GM18517 (cell line): Measurements from ENCODE around the gene RPTOR.
"Not testable (repeated sequence)": the region's sequence is repeated elsewhere in the genome, so short reads cannot be mapped to it uniquely, and the experiment has no call there.

Source experiments
- ATAC-seq: cut with Tn5 transposase; IDR thresholded peaks from one replicate; pipeline ENCODE4 v1.9.1; 2021; ENCODE audit warnings: mild to moderate bottlenecking, moderate library complexity; ENCODE audit not compliant: unreplicated experiment

Gene RPTOR, protein sequence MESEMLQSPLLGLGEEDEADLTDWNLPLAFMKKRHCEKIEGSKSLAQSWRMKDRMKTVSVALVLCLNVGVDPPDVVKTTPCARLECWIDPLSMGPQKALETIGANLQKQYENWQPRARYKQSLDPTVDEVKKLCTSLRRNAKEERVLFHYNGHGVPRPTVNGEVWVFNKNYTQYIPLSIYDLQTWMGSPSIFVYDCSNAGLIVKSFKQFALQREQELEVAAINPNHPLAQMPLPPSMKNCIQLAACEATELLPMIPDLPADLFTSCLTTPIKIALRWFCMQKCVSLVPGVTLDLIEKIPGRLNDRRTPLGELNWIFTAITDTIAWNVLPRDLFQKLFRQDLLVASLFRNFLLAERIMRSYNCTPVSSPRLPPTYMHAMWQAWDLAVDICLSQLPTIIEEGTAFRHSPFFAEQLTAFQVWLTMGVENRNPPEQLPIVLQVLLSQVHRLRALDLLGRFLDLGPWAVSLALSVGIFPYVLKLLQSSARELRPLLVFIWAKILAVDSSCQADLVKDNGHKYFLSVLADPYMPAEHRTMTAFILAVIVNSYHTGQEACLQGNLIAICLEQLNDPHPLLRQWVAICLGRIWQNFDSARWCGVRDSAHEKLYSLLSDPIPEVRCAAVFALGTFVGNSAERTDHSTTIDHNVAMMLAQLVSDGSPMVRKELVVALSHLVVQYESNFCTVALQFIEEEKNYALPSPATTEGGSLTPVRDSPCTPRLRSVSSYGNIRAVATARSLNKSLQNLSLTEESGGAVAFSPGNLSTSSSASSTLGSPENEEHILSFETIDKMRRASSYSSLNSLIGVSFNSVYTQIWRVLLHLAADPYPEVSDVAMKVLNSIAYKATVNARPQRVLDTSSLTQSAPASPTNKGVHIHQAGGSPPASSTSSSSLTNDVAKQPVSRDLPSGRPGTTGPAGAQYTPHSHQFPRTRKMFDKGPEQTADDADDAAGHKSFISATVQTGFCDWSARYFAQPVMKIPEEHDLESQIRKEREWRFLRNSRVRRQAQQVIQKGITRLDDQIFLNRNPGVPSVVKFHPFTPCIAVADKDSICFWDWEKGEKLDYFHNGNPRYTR (N-terminal part only)

DNA sequence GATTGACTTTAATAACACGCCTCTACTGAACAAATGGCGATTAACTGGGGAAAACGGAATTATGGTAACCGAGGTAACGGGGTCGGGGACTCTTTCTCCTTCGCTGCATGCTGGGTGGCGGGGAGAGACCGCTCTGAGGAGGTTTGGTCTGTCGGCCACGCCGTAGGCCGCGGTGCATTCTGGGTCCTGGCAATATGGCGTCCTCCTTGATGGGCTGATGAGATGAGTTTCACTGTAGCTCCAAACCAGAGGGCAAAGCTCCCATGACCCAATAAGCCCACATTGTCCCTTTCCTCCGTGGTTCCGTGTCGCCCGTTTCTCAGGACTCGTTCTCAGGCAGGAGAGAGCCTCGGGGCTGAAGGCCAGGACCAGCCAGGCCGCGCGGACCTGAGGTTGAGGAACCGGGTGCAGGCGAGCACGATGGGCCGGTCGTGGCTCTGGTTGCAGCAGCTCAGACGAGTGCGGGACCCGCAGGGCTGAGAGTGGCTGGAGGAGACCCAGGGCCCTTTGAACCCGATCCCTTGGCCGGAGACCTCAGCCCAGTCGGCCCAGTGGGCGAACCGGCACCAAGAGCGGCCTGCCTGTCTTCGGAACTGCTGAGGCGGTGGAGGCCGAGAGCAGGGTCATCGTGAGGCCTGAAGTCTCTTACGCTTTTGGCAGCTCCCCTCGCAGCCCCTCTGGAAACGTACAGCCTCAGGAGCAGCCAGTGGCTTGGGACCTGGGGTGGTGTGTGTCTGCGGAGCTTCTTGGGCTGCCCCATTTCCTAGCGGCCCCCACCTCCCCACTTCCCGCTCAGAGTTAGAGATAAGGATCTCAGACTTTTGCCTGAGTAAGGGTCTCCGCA, at the start of gene RPTOR:
RPTOR (plus strand) TSS at position 184 of the 844 bp plus-strand sequence. CDS start 792 bp downstream, outside the sequence.
- ATAC-seq = peak; percentile 73

DNA sequence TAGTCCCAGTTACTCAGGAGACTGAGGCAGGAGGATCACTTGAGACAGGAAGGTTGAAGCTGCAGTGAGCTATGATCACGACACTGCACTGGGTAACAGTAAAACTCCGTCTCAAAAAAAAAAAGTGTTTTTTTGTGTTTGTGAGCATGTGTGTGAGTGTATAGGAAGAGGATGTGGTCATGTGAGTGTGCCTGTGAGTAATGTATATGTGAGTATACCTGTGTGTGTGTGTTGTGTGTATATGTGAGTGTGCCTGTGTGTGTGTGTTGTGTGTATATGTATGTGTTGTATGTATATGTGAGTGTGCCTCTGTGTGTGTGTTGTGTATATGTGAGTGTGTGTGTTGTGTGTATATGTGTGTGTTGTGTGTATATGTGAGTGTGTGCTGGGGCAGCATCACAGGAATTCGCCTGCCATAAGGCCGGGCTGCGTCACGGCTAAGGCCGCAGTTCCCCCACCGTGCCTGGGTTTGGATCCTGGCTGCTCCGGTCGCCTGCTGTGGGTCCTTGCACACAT, 46.9 kb upstream of the RPTOR start:
- ATAC-seq = no peak

DNA sequence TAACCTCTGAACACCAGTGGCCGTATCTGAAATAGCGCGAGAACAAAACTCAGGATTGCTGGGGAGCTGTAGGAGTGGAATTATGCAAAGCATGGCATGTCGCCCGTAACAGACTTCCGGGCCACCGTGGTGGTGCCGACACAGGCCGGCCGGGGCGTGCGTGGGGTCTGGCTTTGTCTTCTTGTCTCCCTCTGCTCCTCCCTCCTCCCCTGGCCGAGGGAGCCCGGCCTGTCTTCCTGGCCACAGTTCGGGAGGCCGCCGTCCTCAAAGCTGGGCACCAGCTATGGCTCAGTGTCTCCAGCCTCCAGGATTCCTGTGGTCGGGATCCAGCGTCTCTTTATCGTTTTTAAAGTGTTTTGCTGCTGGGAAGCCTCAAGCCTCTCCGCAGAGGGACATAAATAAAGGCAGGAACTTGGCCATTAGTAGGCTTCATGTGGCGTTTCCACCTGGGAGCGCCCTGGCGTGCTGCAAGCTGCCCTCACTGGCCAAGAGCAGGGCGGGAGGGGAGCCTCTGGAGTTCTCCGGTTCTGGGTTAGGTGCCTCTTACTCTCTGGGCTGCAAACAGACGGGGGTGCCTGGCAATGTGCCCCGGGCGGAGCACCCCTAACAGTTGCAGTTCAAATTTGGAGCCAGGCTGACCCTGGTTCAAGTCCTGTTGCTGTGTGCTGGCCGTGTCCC, 46.3 kb upstream of the RPTOR start:
- no peak for ATAC-seq

DNA sequence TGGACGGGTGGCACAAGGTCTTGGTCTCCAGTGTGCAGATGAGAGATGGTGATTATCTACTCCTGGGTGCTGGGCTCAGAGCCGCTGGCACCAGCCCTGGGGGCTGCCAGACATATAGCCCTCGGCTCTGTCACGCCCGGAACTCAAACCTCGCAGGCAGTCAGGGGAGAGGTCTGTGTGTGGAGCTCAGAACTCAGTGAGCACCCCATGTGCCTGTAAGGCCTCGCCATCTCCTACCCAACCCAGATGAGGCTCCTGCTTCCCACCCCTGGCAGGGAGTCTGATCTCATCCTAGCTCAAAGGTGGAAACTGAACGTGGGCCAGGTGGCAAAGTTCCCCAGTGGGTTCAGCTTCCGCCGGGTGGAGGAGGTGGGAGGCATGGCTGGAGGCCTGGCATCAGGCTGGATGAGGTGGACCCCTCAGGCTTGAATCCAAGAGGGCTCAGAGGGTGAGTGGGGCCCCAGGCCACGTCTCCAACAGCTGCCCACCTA, 45.7 kb upstream of the RPTOR start:
- no peak for ATAC-seq

DNA sequence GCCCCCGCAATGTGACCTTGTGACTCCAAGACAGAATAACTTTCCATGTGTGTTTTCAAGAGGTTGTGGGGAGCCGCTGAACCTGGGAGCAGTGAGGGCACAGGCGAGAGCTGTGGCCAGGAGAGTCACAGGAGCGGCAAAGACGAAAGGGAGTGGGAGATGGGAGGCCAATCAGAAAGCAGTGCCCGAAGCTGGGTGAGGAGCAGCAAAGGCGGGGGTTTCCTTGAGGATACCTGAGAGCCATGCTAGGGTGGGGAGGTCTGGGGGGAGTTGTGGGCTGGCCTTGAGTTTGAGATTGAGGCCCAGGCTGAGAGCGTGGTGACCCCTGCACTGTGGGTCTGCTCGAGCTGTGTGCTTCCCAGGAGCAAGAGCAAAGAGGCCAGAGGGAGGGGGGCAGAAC, 45.1 kb upstream of the RPTOR start:
- ATAC-seq = no peak

DNA sequence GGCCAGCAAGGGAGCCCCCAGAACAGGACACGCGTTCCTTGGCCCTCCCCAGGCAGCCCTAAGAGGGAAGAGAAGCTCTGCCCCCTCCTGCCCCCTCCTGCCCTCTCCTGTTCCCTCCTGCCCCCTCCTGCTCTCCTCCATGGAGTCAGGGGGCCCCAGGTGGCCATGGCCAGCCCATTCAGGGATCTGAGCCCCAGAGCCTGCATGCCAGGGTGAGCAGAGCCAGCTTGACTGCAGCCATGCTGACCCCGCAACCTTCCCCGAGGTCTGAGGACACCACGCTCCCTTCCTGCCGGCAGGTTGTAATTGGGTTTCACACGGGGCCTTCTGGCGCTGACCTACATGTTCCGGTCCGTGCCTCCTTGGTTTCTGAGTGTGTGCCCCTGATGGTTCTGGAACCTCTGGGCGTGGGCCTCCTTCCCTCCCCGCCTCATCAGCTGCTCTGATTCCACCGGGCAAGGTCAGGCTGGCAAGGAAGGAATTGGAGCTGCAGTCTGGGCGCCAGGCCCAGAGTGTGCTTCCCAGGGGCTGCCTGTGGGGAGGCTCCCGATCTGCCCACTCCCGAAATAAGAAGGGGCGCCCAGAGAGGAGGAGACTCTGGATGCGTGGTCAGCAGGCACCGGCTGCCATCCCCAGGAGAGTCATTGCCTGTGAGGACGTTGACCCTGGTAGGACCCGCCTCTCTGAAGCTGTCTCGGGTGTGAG, 44.5 kb upstream of the RPTOR start:
- ATAC-seq = no peak

DNA sequence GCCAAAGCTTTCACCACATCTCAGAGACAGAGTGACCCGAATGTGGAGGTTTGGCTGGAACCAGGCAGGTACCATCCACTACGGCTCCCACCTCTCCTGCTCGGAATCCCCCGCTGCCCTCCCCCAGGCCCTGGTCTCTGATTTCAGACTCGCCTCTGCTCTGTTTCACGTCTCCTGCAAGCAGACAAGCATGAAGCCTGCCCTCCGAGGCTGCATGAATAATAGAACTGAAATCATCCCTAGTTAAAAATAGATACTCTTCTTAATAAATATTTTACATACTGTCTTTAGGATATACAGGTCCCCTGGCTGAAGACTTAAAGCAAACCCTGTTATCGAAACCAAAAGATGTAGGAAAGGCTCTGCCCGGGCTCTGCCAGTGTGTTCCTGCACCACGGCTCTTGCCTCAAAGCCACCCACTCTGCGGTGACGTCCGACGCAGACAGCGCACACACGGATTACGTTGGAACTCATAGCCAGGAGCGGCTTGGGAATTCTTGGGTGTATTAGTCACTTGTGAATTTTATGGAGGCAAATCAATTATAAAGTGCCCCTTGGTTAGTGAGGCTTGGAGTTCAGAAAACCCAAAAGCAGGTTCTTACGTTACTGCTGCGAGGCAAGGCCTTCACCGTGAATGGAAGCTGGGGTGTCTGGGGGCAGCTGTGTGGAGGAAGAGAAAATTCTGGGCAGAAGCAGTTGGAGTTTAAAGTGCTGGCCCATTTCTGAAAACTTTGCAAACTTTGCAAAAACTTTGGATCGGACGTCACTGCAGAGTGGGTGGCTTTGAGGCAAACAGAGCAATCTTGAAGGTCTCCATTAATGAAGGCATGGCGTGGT, 42.7 kb upstream of the RPTOR start:
- ATAC-seq = no peak

DNA sequence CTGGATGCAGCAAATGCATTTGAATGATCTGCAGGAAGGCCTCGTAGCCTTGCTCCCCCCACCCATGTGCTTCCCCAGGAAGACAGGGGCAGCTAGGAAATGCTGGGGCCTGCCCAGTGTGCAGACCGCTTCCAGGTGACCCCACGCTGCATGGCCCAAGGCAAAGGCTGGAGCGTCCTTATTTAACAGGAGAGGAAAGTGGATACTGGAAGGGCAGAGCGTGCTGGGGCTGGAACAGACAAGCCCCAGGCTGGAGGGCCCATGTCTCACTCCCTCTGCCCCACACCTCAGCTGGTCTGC, 42.1 kb upstream of the RPTOR start:
- no peak for ATAC-seq

DNA sequence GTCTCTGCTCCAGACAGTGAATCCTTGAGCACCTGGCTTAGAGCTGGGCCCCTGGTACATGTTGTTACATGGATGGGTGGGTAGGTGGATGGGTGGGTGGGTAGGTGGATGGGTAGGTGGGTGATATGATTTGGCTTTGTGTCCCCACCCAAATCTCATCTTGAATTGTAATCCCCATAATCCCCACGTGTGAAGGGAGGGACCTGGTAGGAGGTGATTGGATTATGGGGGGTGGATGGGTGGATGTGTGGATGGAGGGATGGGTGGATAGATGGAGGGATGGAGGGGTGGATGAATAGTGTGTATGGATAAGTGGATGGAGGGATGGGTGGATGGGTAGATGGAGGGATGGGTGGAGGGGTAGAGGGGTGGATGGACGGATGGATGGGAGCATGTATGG, 41.6 kb upstream of the RPTOR start:
- no peak for ATAC-seq

DNA sequence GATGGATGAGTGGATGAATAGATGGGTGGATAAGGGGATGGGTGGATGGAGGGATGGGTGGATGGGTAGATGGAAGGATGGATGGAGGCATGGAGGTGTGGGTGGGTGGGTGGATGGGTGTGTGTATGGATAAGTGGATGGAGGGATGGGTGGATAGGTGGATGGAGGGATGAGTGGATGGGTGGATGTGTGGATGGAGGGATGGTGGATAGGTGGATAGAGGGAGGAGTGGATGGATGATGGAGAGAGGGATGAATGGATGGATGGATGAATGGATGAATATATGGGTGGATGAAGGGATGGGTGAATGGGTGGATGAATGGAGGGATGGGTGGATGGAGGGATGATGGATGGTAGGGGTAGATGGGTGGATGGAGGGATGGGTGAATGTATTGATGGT, 40.7 kb upstream of the RPTOR start:
- no peak for ATAC-seq

DNA sequence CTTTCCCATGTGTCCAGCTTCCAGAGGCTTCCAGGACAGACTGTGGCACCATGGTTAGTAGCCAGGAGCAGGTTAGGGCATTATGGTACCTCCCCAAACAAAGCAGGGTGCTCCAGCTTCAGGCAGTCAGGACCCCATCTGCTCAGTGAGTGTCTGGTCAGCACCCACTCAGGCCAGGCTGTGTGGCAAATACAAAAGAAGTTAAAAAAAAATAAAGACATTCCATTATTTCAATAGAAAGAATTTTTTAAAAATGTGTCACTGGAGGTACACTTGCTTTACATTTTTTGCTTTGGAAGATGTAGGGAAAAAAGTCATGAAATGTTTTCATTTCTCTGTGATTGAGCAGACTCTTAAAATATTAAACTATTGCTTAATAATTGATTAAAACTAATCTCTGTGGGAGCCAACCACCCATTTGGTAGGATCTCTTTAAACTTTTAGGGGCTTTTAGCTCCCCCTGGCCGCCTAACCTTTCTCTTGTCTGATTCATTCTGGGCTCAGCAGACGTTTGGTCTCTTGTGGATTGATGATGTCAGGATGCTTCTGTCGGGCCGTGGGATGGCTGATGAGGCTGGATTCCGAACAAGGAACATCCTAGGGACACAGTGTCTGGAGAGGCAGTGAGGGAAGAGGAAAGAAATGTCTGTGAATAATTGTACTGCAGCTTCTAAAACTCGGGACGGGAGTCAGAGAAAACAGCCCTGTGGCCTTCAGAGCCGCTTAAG, 39.8 kb upstream of the RPTOR start:
- no peak for ATAC-seq

DNA sequence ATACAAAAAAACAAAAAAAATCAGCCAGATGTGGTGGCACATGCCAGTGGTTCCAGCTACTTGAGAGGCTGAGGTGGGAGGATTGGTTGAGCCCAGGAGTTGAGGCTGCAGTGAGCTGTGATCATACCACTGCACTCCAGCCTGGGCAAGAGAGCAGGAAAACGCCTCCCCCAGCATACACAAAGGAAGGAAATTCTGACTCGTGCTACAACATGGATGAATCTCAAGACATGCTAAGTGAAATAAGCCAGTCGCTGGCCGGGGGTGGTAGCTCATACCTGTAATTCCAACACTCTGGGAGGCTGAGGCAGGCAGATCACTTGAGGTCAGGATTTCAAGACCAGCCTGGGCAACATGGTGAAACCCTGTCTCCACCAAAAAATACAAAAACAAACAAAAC, 37.5 kb upstream of the RPTOR start:
- not testable (repeated sequence) for ATAC-seq

DNA sequence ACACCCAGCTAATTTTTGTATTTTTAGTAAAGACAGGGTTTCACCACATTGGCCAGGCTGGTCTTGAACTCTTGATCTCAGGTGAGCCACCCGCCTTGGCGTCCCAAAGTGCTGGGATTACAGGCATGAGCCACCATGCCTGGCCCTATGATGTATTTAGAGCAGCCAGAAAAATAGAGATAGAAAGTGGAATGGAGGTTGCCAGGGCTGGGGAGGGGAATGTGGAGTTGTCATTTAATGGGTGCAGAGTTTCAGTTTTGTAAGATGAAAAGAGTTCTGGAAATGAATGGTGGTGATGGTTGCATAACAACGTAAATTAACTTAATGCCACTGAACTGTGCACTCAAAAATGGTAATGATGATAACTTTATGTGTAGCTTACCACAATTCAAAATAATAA, 36.7 kb upstream of the RPTOR start:
- ATAC-seq = no peak

DNA sequence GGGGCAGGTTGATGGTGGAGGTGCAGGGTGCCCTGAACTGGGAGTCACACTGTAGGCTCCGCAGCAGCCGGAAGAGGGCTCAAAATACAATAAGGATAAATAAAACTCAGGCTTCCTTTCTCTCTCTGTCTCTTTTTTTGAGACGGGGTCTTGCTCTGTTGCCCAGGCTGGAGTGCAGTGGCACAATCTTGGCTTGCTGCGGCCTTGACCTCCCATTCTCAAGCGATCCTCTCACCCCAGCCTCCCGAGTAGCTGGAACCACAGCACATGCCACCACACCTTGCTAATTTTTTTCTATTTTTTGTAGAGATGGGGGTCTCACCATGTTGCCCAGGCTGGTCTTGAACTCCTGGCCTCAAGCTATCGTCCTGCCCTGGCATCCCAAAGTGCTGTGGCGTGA, 35.3 kb upstream of the RPTOR start:
- ATAC-seq = no peak

DNA sequence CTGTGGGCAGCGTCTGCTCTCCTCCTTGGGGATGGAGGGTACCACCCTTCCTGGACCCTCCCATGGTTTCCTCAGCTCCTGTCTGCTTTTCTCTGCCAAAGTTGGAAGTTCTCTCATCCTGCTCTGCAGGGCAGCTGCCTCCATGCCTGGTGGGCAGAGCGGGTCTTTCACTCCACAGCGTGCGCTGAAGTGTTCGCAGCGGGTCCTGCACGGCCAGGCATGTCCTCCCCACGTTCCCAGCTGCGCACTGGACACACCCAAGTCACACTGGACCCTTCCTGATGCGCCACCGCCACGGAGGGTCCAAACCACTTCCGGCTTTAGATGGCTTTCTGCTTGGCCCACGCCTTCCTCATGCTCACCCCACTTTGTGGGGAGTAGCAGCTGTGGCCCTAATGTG, 34.5 kb upstream of the RPTOR start:
- no peak for ATAC-seq

DNA sequence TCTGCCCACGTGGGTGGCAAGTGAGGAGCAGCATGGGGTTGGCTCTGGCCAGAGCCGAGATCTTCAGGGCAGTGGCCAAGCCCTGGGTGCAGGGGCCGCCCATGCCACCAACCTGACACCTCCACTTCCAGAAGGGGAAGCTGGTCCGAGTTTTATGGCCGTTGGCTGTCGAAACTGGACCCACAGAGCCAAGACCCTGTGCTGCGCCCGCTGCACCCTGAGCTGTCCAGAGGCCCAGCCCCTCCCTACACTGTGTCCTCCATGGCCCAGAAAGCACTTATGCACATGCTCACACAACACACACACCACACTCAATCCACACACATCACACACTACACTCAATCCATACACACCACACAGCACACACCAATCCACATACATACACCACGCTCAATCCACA, 33.9 kb upstream of the RPTOR start:
- no peak for ATAC-seq

DNA sequence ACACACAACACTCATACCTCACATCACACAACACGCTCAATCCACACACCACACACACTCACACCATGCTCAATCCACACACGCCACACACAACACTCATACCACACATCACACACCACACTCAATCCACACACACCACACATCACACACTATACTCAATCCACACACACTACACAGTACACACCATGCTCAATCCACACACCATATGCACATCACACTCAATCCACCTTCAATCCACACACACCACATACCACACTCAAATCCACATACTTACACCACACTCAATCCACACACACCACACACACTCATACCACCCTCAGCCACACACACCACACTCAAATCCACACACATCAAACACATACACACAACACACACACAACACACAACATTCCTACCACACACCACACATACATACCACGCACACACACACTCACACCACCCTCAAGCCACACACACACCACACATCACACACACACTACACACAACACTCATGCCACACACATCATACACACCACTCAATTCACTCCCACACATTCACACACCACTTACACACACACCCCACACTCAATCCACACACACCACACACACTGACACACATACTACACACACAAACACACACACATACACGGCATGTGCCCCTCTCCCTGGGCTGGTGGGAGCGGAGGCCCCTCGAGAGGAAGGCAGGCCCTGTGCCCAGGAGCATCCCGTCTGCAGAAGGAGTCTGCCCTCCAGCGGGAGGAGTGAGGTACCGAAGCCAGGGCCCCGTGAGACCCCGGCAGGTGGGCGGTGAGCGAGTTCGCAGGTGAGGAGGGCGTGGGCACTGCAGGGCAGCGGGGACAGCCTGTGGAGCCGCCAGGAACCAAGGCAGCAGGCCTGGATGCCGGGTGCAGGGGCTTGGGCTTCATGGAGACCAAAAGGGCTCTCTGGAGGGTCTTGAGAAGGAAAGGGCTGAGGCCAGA, 33.1 kb upstream of the RPTOR start:
- ATAC-seq = no peak
